Embryonic facial prominence (tissue), 1 donor: Measurements from ENCODE around the gene CLUH.
"Not testable (repeated sequence)": the region's sequence is repeated elsewhere in the genome, so short reads cannot be mapped to it uniquely, and the experiment has no call there.

Experiments used
- DNase-seq: peaks from one replicate; pipeline ENCODE4 v3.0.0-alpha.2; 2016; ENCODE audit errors: extremely low spot score

CLUH gene

DNA sequence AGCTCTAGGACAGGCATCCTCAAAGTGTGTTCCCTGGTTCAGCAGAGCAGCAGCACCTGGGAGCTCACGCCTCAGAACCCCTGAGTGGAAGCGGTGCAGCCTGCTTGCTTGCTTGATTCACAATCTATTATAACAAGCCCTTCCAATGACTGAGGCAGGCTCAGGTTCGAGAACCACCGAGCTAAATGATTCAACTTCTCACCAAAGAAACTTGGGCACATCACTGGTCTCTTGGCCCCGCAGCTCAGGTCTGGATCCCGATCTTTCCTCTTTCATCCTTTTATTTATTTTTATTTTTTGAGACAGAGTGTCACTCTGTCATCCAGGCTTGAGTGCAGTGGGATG lies 24.5 kb downstream of the CLUH start:
- DNase-seq, result no peak

DNA sequence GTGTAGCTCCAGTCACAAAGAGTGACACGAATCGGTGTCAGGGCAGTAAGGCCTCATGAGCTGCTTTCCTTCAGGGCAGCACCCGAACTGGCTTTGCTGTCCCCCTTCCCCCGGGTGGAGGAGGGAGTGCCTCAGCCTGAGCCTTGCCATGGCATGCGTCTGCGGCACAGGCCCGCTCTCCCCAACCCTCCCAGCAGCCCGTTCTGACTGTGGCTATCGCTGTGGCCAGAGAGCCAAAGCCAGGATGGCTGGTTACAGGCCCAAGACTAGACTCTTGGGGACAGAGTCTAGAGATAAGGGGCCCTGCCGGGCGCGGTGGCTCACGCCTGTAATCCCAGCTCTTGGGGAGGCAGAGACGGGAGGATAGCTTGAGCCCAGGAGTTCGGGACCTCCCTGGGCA lies 25.9 kb downstream of the CLUH start:
- no peak for DNase-seq

DNA sequence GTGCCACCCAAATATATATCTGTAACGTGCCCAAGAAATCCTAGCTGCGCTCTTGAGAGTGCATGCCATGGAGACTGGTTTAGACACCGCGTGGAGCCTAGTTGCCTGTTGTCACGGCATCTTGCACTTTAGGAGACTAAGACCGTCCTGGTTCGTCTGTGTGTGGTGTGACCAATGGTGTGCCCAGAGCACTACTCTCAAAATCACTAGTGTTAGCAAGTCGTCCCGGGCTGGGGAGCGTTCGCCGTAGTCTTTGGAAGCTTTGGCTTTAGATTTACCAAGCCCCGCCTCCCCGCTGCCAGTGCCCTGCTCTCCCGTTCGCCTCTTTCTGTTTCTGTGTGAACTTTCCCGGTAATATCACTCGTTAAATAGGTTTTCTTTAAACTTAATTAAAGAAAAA lies 27.0 kb downstream of the CLUH start:
- DNase-seq, result no peak

GRCh38 chr17:2683912-2684311 lies 27.7 kb downstream of the CLUH start:
- no peak for DNase-seq

GRCh38 chr17:2682176-2682938 lies 29.2 kb downstream of the CLUH start:
- no peak for DNase-seq

- no peak for DNase-seq
Measured at GRCh38 chr17:2681650-2682049, 29.9 kb downstream of the CLUH start.

GRCh38 chr17:2680961-2681360 lies 30.6 kb downstream of the CLUH start:
- no peak for DNase-seq

DNA sequence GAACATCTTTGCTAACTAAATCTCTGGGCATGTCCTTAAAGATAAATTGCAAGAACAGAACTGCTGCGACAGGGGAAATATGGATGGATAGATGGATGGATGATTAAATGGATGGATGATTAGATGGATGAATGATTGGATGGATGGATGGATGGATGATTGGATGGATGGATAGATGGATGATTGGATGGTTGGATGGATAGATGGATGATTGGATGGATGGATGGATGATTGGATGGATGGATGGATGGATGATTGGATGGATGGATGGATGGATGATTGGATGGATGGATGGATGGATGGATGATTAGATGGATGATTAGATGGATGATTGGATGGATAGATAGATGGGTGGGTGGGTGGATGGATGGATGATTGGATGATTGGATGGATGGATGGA lies 32.3 kb downstream of the CLUH start:
- not testable (repeated sequence) for DNase-seq

DNA sequence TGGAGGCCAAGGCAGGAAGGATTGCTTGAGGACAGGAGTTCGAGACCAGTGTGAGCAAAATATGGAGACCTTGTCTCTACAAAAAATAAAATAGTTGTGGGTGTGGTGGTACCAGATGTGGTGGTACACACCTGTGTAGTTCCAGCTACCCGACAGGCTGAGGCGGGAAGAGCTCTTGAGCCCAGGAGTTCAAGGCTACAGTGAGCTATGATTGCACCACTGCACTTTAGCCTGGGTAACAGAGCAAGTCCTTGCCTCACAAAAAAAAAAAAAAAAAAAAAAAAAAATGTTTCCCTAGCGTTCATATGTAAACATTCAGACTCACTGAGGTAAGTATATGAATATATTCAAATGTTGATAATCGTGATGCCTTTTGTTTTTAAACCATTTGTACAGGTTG lies 39.5 kb downstream of the CLUH start:
- no peak for DNase-seq

DNA sequence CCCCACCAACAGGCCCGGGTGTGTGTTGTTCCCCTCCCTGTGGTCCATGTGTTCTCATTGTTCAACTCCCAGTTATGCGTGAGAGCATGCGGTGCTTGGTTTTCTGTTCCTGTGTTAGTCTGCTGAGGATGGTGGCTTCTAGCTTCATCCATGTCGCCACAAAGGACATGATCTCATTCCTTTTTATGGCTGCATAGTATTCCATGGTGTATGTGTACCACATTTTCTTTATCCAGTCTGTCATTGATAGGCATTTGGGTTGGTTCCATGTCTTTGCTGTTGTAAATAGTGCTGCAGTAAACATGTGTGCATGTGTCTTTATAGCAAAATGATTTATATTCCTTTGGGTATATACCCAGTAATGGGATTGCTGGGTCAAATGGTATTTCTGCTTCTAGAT lies 51.2 kb downstream of the CLUH start:
- not testable (repeated sequence) for DNase-seq

DNA sequence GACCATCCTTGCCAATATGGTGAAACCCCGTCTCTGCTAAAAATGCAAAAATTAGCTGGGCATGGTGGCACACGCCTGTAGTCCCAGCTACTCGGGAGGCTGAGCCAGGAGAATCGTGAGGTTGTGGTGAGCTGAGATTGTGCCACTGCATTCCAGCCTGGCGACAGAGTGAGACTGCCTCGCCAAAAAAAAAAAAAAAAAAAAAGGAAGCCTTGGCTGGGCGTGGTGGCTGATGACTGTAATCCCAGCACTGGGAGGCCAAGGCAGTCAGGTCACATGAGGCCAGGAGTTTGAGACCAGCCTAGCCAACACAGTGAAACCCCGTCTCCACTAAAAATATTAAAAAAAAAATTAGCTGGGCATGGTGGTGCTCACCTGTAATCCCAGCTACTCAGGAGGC lies 52.2 kb downstream of the CLUH start:
- DNase-seq, result not testable (repeated sequence)

GRCh38 chr17:2656283-2656682 lies 55.3 kb downstream of the CLUH start:
- DNase-seq, result no peak

DNA sequence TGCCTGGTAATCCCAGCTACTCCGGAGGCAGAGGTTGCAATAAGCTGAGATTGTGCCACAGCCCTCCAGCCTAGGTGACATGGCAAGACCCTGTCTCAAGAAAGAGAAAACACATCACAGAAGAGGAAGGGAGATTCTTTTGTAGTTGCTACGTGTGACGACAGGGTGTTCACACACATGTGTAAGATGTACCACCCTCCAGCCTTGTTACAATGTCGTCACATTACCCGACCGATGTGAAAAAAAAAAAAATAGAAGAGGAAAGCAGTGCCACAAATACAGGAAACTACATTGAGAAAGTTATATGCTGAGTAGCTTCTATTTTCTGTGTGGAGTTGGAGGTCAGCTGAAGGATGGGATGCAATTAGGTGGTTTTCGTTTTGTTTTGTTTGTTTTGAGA lies 56.0 kb downstream of the CLUH start:
- no peak for DNase-seq

- DNase-seq, result not testable (repeated sequence)
Measured at GRCh38 chr17:2652911-2653310, 58.7 kb downstream of the CLUH start.

DNA sequence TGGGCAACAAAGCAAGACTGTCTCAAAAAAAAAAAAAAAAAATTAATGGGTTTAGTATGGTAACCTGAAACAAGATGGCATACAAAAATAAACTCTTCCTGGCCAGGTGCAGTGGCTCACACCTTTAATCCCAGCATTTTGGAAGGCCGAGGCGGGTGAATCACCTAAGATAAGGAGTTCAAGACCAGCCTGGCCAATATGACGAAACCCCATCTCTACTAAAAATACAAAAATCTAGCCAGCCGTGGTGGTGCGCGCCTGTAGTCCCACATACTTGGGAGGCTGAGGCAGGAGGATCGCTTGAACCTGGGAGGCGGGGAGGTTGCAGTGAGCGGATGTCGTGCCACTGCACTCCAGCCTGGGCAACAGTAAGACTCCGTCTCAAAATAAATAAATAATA lies 62.4 kb downstream of the CLUH start:
- DNase-seq, result no peak

- no peak for DNase-seq
Measured at GRCh38 chr17:2647957-2648356, 63.6 kb downstream of the CLUH start.

DNA sequence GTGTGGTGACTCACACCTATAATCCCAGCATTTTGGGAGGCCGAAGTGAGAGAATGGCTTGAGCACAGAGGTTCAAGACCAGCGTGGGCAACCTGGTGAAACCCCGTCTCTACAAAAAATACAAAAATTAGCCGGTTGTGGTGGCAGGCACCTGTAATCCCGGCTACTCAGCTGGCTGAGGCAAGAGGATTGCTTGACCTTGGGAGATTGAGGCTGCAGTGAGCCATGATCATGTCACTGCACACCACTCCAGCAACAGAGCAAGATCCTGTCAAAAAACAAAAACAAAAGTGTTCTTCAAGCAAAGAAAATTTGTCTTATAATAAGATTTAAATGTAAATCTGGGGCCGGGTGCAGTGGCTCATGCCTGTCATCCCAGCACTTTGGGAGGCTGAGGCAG lies 66.6 kb downstream of the CLUH start:
- DNase-seq, result no peak
